CD4-positive, alpha-beta T cell treated with Interleukin-17A for 1 hour (primary cell): ENCODE measurements around the gene NPPA.
A peak's percentile ranks its signal among the peaks of the same experiment; 100 is the strongest.
"Not testable (repeated sequence)": the region's sequence is repeated elsewhere in the genome, so short reads cannot be mapped to it uniquely, and the experiment has no call there.

Experiments used
- DNase-seq: peaks from one replicate; pipeline ENCODE4 v3.0.0-alpha.2; 2020

The NPPA gene

DNA sequence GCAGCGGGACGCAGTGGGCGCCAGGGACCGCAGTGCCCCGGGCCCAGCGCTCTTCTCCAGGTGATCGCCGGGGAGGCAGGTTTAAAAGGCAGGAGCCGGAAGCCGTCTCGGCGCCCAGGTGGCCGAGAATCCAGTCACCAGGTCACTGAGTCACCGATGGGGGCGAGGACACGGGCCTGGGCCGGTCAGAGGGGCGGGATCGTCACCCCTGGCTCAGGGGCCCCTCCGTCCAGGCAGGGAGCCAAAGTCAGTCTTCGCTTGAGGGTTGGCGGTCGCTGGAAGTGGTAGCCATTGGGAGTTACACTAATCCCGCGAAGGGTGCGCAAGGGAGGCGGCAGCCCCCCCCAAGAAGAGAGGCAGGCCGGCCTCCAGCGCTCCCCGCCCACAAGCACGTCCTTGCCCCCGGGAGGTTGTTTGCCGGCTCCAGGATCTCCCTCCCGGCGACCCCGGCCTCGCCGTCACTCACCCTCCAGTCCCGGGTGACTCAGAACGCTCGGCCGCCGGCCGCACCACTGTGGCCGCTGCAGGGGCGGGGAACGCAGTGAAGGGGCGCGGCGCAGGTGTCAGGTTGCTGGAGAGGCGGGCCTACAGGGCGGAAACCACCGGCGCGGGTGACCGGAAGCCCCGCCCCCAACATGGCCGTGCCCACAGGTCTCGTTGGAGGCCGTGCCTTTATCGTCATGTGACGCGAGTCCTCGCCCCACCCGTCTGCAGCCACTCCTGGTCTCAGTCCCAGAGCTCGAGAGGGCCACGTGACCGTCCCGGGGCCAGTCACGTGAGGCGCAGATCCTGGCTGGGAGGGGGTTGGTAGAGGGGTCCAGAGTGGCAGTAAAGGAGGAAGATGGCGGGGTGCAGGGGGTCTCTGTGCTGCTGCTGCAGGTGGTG lies 41.9 kb downstream of the NPPA start, which contains the start of the genes CLCN6 and MTHFR:
Gene CLCN6 (plus strand): TSS at position 770 of the 885 bp plus-strand sequence. CDS start 72 bp downstream, at position 842.
Gene MTHFR (minus strand): TSS at position 543 of the 885 bp plus-strand sequence. CDS start 2,848 bp downstream, outside the sequence.
- DNase-seq: peak; percentile 98

DNA sequence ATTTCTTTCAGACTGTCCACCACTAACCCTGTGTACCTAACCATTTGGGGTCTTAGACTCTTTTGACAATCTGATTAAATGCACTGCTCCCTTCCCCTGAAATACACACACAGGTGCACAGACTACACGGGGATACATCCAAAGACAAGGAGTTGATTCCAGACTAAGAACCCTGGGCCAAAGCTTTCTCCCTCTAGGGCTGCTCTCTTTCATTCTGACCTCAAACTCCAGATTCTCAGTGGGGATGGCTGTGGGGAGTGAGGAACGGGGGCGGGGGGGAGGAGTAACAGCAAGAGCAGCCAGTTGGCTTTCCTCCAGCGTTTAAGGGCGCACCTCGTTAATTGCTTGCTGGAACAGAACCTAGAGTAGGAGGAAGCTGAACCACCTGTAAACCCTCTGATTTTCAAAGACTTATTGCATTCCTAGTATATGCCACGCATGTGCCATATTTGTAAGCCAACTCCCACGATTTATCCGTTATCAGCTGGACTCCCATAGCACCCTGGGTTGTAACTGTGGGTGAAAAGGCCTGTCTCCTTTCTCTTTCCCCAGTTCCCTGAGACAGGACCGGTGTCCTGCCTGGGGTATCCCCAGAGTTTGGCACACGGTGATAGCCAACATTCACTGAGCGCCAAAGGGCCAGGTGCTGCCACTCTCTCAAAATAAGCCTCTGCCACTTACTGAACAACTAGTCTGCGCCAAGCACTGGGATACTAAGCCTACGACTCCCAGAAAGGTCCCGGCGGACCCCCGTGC lies 42.7 kb downstream of the NPPA start:
- DNase-seq: peak; percentile 43

DNA sequence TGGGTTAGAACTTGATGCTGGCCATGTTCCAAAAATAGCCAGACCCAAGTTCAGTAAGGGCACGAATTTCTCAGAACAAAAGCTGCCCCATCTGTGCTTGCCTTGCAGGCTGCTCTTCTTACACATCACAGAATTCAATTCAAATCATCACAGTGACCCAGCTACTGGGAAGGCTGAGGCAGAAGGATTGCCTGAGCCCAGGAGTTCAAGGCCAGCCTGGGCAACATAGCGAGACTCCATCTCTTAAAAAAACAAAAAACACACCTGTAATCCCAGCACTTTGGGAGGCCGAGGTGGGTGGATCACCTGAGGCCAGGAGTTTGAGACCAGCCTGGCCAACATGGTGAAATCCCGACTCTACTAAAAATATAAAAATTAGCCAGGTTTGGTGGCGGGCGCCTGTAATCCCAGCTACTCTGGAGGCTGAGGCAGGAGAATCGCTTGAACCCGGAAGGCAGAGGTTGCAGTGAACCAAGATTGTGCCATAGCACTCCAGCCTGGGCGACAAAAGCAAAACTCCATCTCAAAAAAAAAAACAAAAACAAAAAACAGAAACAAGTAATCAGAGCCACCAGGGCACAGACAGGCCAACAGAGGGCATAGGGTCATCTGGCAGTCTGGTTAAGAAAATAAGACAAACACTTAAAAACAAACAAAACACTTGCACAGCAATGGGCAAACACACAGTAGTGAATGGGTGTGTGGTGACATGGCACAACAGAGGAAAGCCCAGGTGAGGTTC lies 43.5 kb downstream of the NPPA start:
- DNase-seq: not testable (repeated sequence)

DNA sequence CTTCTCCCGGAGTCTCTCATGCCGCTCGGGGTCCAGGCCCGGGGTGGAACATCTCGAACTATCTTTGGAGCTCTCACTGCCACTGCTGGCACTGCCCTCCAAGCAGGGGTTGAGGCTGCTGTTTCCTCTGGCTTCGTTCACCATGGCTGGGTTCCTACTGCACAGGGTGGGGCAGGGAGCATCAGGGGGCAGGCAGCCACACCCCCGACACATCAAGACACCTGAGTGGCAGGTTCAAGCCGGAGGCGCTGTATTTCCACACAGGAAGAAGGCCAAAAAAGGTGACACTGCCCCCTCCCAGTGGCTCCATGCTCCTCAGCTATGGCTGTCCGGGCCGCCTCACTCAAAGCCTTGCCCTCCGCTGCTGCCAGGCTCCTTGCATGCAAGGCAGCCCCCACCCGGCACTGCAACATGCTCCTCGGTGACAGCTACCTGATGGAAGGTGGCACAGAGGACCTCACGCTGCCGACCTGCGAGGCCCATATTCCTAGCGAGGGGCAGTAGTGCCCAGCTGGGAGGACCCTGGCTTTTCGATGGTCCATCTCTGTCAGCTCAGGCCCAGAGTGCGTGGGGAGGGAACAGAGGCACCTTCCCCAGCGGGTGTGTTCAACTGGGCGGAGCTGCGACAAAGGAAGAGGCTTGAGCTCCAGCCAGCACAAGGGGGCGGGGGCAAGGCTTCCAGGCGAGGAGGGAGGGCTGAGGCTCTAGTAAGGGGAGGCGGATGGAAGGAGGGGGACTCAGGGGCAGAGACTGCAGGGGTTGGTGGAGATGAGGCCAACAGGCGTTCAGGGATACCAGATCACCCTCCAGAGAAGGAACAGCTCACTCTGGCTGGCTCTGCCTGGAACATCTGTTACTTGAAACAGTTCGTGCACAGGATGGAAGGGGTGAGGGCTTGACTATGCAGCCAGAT lies 44.4 kb downstream of the NPPA start:
- DNase-seq: peak; percentile 84

DNA sequence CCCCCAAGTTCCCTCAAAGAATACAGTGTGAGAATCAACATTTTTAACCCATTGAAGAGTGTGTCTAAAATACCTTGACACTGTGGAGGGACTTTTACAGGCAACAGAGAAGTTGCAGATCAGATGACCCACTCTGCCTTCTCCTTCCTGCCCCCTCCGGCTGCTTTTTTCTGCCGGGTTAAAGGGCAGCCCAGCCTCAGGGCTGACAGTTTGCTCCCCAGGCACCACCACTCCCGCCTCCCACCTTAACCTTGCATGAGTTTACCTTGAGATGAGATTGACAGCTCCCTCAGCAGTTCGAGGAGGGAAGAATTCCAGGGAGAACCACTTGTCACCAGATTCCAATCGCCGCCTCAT lies 45.0 kb downstream of the NPPA start:
- peak; percentile 5 for DNase-seq

DNA sequence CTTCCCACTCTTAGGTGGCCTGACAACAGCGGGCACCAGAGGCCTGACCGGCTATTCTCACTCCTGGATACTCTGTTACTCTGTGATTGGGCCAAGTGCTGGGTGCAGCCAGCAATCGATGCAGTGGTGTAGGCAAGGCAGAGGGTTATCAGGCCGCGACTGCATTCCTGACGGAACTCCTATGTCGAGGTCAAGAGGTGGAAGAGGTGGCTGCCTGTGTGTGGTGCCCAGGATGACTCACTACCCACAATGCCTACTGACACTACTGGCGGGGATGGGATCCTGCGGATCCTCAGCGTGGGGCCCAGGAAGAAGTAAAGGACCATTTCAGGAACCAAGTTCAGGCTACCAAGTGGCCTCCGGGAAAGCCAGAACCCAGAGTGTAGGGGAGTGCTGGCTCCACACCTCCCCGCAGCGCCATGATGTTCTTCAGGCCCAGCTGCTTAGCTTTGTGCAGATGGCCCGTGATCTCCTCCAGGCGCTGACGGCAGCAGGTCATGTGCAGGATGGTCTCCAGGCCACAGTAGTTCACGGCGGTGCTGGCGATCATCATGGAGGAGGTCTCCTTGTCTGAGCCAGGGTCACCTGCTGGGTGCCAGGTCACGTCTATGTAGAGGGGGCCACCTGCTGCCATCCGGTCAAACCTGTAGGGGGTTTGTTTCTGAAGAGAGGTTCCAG lies 46.7 kb downstream of the NPPA start:
- no peak for DNase-seq

DNA sequence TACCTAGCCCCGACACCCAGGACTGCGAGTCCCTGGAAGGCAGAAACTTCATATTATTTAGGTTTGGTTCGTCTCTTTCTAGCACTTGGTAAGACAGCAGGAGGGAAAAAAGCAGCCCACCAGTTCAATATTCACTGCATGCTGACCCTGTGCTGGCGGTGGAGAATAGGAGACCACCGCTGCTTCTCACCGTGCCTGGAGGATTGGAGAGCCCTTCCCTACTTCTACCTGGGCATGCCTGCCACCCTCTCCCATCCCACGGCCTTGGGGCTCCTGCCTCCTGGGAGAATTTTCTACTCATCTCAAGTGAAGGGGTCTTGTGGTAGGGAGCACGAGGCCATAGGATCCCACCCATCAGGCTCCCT lies 47.2 kb downstream of the NPPA start:
- DNase-seq: no peak

DNA sequence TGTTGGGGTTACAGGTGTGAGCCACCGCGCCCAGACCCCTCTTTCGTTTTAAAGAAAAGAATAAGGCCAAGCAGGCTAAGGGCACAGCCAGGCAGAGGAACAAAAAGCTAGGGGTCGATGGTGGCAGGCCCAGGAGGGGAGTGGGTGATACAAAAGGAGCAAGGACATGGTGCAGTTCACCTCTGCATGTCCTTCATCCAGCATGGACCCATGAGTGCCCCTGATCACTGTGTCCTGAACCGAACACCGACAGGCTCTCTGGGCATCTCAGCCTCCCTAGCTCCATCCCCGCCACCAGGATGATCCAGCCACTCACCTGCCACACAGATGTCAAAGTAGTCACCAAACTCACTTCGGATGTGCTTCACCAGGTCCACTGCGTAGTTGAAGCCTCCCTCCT lies 47.7 kb downstream of the NPPA start:
- DNase-seq: no peak

DNA sequence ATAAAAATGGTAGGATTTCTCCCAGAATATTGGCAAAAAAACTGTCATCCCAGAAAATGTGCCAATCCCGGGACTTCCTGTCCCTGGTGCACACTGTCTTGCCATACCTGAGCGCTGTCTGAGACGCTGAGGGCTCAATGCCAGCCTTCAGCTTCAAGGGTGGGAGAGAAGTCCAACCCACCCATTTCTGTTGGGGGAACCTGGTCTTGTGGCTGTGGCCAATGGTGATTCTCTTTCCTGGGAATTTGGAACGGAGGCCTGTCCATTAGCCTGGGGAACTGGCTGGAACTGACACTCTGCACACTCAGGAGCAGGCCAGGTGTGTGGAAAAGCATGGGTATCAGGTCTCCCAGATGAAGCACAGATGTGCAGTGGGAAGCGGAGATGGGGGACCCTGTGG lies 48.5 kb downstream of the NPPA start:
- DNase-seq: no peak

DNA sequence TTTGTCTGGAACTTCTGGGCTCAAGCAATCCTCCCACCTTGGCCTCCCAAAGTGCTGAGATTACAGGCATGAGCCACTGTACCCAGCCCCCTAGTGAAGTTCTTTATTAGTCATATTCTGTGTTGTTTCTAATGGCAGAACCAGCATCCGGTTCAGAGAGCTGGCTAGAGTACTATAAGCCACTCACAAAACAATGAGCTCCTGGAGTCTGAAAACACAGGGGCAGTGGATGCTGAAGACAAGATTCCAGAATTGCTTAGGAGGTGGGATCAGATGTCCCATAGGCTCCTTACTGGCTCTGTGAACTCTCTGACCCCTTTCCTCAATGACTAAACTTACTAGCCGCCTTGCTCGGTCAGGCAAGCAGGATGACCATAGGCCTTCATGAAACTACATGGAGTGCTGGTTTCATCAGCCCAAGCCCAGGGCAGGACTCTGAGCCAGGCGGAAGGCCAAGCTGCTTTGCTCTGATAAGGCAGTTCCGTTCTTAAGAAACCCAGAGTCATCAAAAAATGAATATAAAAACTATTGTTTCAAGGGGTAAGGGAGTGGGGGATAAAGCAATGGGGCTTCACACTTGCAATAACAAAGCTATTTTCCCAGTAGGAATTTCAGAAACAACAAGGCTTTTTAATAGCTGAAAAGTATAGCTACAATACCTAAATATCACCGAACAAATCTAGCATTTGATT lies 49.9 kb downstream of the NPPA start:
- no peak for DNase-seq

DNA sequence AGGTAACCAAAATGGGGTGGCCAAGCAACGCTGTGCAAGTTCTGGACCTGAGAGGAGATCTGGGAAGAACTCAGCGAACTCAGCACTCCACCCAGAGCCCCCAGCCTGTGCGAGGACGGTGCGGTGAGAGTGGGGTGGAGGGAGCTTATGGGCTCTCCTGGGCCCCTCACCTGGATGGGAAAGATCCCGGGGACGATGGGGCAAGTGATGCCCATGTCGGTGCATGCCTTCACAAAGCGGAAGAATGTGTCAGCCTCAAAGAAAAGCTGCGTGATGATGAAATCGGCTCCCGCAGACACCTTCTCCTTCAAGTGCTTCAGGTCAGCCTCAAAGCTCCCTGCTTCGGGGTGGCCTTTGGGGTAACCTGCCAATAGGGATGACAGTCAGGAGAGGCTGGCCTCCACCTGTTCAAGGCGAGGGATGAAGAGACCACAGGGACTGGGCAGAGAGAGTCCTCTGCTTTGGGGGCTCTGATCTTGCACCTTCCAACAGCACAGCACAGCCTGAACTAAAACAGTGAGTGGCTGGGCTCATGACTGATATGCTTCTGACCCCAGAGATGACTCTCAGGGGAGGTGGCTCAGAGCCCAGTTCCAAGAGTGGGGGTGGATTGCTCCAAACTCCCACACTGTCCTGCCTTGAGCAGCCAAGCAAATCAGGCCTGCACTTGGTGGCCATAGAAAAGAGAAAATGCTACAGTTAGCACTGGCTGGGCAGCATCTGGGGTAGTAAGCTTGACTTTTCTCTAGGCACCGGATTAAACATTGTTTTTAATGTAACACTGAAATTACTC lies 51.4 kb downstream of the NPPA start:
- DNase-seq: no peak
